HEK293 (cell line): ENCODE data around the gene CTDSP1.

Source experiments
- CTCF ChIA-PET: fragments of 350-600 bp; formaldehyde crosslinking; extraction: SDS; loops from one replicate; lab custom pipeline; 2021; ENCODE audit warnings: antibody characterized with exemption; lab: Yijun Ruan, JAX
- POLR2A ChIA-PET: fragments of 300-600 bp; formaldehyde crosslinking; extraction: SDS; loops from one replicate; lab custom pipeline; 2020; ENCODE audit warnings: antibody characterized with exemption, inconsistent platforms; lab: Yijun Ruan, JAX
- H3K27ac ChIP-seq: fragments of 200-500 bp; sonication (Bioruptor generic); 2 replicates; pipeline ENCODE4 v1.5.1; 2014; ENCODE audit warnings: low read depth, low read length, control low read depth, inconsistent platforms; ENCODE audit errors: extremely low read depth
- H3K36me3 ChIP-seq, 2 experiments: fragments of 200-500 bp in 1 of 2; sonication (Bioruptor generic) in 1 of 2; 1 replicate in 1 of 2; 2 replicates in 1 of 2; pipeline ENCODE4 v1.5.1; 2014 to 2017; ENCODE audit warnings: inconsistent platforms in 2 of 2, low read length in 2 of 2; ENCODE audit not compliant: control insufficient read depth in 2 of 2, insufficient read depth in 1 of 2
- H3K4me1 ChIP-seq: fragments of 200-500 bp; sonication (Bioruptor generic); 2 replicates; pipeline ENCODE4 v1.5.1; 2014; ENCODE audit warnings: mild to moderate bottlenecking, low read length, inconsistent platforms; ENCODE audit not compliant: control insufficient read depth, insufficient read depth
- H3K4me3 ChIP-seq: 2 replicates; pipeline ENCODE4 v1.5.1; 2011; ENCODE audit warnings: low read depth, mild to moderate bottlenecking, control low read depth, low read length, moderate library complexity
- H3K9me3 ChIP-seq: fragments of 200-500 bp; sonication (Bioruptor generic); 2 replicates; pipeline ENCODE4 v1.5.1; 2014; ENCODE audit warnings: low read depth, low read length, inconsistent platforms; ENCODE audit not compliant: control insufficient read depth, insufficient read depth
- PRDM1 ChIP-seq: fragments of 450-650 bp; formaldehyde crosslinking; IDR thresholded peaks from 2 replicates; pipeline ENCODE4; 2016; ENCODE audit warnings: missing biosample characterization, missing genetic modification characterization
- SALL2 ChIP-seq: fragments of 450-650 bp; formaldehyde crosslinking; IDR thresholded peaks from 2 replicates; pipeline ENCODE4 v1.5.0; 2017; ENCODE audit warnings: missing biosample characterization, mild to moderate bottlenecking, missing genetic modification characterization, borderline replicate concordance
- SETDB1 ChIP-seq: IDR thresholded peaks from one replicate; pipeline ENCODE4 v1.6.1; 2017; ENCODE audit warnings: mild to moderate bottlenecking, low read length, moderate library complexity, mixed read lengths; ENCODE audit not compliant: insufficient read length
- YY1 ChIP-seq: fragments of 450-650 bp; formaldehyde crosslinking; IDR thresholded peaks from 2 replicates; pipeline ENCODE4 v1.5.1; 2018; ENCODE audit warnings: missing biosample characterization, missing genetic modification characterization
- ZFP37 ChIP-seq: fragments of 450-650 bp; formaldehyde crosslinking; IDR thresholded peaks from 2 replicates; pipeline ENCODE4 v1.5.1; 2016; ENCODE audit warnings: missing biosample characterization, missing genetic modification characterization
- ZNF155 ChIP-seq: fragments of 450-650 bp; formaldehyde crosslinking; IDR thresholded peaks from 2 replicates; pipeline ENCODE4 v1.5.1; 2016; ENCODE audit warnings: missing biosample characterization, missing genetic modification characterization
- ZNF324 ChIP-seq: fragments of 450-650 bp; formaldehyde crosslinking; IDR thresholded peaks from 2 replicates; pipeline ENCODE4 v1.5.1; 2016; ENCODE audit warnings: missing biosample characterization, missing genetic modification characterization
- ZNF335 ChIP-seq: fragments of 450-650 bp; formaldehyde crosslinking; conservative IDR thresholded peaks from 2 replicates; pipeline ENCODE4 v1.5.1; 2016; ENCODE audit warnings: missing biosample characterization, missing genetic modification characterization
- ZNF510 ChIP-seq: fragments of 450-650 bp; formaldehyde crosslinking; IDR thresholded peaks from 2 replicates; pipeline ENCODE4 v1.5.1; 2018; ENCODE audit warnings: mild to moderate bottlenecking, missing genetic modification characterization, missing biosample characterization; ENCODE audit not compliant: insufficient replicate concordance
- ZNF596 ChIP-seq: fragments of 450-650 bp; IDR thresholded peaks from 2 replicates; pipeline ENCODE4 v1.5.0; 2018; ENCODE audit warnings: missing biosample characterization, mild to moderate bottlenecking, missing genetic modification characterization, moderate library complexity
- ZNF658 ChIP-seq: fragments of 450-650 bp; formaldehyde crosslinking; IDR thresholded peaks from 2 replicates; pipeline ENCODE4; 2016; ENCODE audit warnings: missing biosample characterization, missing genetic modification characterization
- ZNF664 ChIP-seq: fragments of 450-650 bp; formaldehyde crosslinking; IDR thresholded peaks from 2 replicates; pipeline ENCODE4 v1.5.1; 2016; ENCODE audit warnings: missing biosample characterization, missing genetic modification characterization
- ZNF677 ChIP-seq: fragments of 450-650 bp; IDR thresholded peaks from 2 replicates; pipeline ENCODE4 v1.5.0; 2018; ENCODE audit warnings: missing biosample characterization, mild to moderate bottlenecking, missing genetic modification characterization, moderate library complexity
- TF ChIP-seq, protein P1 (sequence below): fragments of 450-650 bp; formaldehyde crosslinking; IDR thresholded peaks from 2 replicates; pipeline ENCODE4 v1.5.1; 2016; ENCODE audit warnings: missing biosample characterization, missing genetic modification characterization, low read depth
- TF ChIP-seq, protein P2 (sequence below): fragments of 450-650 bp; formaldehyde crosslinking; IDR thresholded peaks from 2 replicates; pipeline ENCODE4 v1.5.0; 2017; ENCODE audit warnings: missing biosample characterization, missing genetic modification characterization, borderline replicate concordance
- TF ChIP-seq, protein P3 (sequence below): fragments of 450-650 bp; formaldehyde crosslinking; conservative IDR thresholded peaks from 2 replicates; pipeline ENCODE4 v1.5.1; 2016; ENCODE audit warnings: low read depth, missing biosample characterization, missing genetic modification characterization
- TF ChIP-seq, protein P4 (sequence below): fragments of 450-650 bp; formaldehyde crosslinking; IDR thresholded peaks from 2 replicates; pipeline ENCODE4 v1.5.1; 2016; ENCODE audit warnings: missing biosample characterization, missing genetic modification characterization

CTDSP1 gene

DNA sequence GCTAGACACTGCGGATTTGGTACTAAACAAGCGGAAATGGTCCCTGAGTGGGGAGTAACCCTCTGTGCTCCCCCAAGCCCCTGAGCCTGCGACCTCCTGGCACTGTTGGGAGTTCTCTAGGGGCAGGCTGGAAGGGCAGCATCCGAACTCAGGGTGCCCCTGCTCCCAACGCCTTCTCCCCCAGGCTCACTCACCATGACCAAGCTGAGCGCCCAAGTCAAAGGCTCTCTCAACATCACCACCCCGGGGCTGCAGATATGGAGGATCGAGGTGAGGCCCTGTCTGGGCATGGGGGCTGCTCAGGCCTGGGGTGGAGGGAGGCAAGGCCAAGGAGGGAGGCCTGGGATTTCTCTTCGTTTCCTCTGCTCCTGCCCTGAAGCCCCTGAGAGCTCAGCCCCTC lies 23.9 kb downstream of the CTDSP1 start (continued):
- TF ChIP-seq ZNF510 (tag by site-specific recombination) = no peak
- TF ChIP-seq ZNF155 (tag by site-specific recombination) = no peak
- no peak for TF ChIP-seq YY1 (tag by site-specific recombination)
- no peak for TF ChIP-seq SETDB1
- no peak for TF ChIP-seq ZNF664 (tag by site-specific recombination)
- no peak for TF ChIP-seq PRDM1 (tag by site-specific recombination)
- TF ChIP-seq, all 188 proteins: peak for 0

DNA sequence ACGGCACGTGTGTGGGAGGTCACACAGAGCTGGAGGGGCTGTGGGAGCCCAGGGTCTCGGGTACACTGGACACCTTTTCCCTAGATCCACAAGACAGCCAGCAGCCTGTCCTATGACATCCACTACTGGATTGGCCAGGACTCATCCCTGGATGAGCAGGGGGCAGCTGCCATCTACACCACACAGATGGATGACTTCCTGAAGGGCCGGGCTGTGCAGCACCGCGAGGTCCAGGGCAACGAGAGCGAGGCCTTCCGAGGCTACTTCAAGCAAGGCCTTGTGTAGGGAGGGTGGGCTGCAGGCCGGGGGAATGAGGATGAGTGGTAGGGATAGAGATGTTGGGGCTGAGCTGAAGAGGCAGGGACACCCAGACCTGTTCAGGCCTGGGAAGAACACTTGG lies 25.9 kb downstream of the CTDSP1 start:
- POLR2A ChIA-PET = no interaction called here
- H3K27ac ChIP-seq = no peak overlapping the region
- no peak overlapping the region for H3K4me3 ChIP-seq
- CTCF ChIA-PET = interaction anchor here (0.6 to 0.7 kb wide), 2 partner anchors 118 to 334 kb away, joined by 3 read pairs; no protein-coding TSS in a partner anchor
- H3K4me1 ChIP-seq = no peaks in the 10 kb centered on the region
- no peak for TF ChIP-seq ZNF658
- TF ChIP-seq, protein P1, sequence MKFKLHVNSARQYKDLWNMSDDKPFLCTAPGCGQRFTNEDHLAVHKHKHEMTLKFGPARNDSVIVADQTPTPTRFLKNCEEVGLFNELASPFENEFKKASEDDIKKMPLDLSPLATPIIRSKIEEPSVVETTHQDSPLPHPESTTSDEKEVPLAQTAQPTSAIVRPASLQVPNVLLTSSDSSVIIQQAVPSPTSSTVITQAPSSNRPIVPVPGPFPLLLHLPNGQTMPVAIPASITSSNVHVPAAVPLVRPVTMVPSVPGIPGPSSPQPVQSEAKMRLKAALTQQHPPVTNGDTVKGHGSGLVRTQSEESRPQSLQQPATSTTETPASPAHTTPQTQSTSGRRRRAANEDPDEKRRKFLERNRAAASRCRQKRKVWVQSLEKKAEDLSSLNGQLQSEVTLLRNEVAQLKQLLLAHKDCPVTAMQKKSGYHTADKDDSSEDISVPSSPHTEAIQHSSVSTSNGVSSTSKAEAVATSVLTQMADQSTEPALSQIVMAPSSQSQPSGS = no peak
- no peaks in the 10 kb centered on the region for H3K9me3 ChIP-seq
- no peaks in the 10 kb centered on the region for H3K36me3 ChIP-seq

DNA sequence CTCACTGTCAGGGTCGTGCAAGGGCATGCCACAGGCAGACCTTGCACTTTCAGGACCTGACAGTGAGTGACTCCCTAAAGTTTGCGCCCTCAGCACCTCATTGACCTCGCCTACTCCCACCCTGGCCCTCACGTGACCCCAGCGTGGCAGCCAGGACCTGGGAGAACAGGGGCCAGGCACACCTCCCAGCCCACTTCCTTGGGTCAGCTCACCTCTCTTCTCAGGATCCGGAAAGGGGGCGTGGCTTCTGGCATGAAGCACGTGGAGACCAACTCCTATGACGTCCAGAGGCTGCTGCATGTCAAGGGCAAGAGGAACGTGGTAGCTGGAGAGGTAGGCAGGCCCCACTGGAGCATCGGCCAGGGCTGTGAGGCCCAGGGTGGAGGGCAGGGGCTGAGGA lies 28.1 kb downstream of the CTDSP1 start:
- no peaks in the 10 kb centered on the region for H3K9me3 ChIP-seq
- H3K4me1 ChIP-seq = no peaks in the 10 kb centered on the region
- ChIA-PET POLR2A (interaction anchor here (0.6 kb wide), 1 partner anchor 14 kb away, joined by 10 read pairs; no protein-coding TSS in a partner anchor), CTCF (no interaction called here)
- H3K36me3 ChIP-seq = no peaks in the 10 kb centered on the region
- no peak overlapping the region for H3K27ac ChIP-seq
- no peak overlapping the region for H3K4me3 ChIP-seq
- no peak for TF ChIP-seq SALL2 (tag by site-specific recombination)
- TF ChIP-seq ZFP37 (tag by site-specific recombination) = no peak
- TF ChIP-seq, protein P2, sequence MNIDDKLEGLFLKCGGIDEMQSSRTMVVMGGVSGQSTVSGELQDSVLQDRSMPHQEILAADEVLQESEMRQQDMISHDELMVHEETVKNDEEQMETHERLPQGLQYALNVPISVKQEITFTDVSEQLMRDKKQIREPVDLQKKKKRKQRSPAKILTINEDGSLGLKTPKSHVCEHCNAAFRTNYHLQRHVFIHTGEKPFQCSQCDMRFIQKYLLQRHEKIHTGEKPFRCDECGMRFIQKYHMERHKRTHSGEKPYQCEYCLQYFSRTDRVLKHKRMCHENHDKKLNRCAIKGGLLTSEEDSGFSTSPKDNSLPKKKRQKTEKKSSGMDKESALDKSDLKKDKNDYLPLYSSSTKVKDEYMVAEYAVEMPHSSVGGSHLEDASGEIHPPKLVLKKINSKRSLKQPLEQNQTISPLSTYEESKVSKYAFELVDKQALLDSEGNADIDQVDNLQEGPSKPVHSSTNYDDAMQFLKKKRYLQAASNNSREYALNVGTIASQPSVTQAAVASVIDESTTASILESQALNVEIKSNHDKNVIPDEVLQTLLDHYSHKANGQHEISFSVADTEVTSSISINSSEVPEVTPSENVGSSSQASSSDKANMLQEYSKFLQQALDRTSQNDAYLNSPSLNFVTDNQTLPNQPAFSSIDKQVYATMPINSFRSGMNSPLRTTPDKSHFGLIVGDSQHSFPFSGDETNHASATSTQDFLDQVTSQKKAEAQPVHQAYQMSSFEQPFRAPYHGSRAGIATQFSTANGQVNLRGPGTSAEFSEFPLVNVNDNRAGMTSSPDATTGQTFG (tag by site-specific recombination) = no peak
- no peak for TF ChIP-seq SETDB1
- no peak for TF ChIP-seq ZNF324 (tag by site-specific recombination)
- no peak for TF ChIP-seq ZNF677 (tag by site-specific recombination)

DNA sequence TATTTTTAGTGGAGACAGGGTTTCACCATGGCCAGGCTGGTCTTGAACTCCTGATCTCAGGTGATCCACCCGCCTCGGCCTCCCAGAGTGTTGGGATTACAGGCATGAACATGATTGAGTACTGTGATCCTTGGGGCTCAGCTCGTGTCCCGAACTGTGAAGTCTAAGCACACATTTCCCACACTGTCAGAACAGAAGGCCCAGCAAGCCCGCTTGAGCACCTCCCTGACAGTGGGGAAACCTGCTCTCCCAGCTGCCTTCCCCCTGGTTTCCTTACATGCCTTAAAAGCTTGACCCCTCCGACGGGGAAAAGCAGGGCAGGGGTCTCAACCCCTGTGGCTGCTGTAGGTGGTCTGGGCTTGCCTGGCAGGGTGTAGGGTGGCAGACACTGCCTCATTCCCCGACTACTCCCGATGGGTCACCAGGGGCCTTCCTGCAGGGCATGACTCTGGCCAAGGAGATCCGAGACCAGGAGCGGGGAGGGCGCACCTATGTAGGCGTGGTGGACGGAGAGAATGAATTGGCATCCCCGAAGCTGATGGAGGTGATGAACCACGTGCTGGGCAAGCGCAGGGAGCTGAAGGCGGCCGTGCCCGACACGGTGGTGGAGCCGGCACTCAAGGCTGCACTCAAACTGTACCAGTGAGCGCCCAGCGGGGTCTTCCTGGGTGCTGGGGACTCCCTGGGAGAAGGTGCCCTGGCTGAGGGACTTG lies 29.3 kb downstream of the CTDSP1 start:
- no peaks in the 10 kb centered on the region for H3K36me3 ChIP-seq
- no peak overlapping the region for H3K4me3 ChIP-seq
- ChIA-PET POLR2A (no interaction called here), CTCF (interaction anchor here (0.9 to 1.2 kb wide), 2 partner anchors 32 to 128 kb away, joined by 3 to 5 read pairs; no protein-coding TSS in a partner anchor)
- H3K9me3 ChIP-seq = no peaks in the 10 kb centered on the region
- no peaks in the 10 kb centered on the region for H3K4me1 ChIP-seq
- H3K27ac ChIP-seq = no peak overlapping the region
- TF ChIP-seq ZNF596 (tag by site-specific recombination) (no peak), ZNF335 (tag by site-specific recombination) (no peak)
- TF ChIP-seq, protein P3, sequence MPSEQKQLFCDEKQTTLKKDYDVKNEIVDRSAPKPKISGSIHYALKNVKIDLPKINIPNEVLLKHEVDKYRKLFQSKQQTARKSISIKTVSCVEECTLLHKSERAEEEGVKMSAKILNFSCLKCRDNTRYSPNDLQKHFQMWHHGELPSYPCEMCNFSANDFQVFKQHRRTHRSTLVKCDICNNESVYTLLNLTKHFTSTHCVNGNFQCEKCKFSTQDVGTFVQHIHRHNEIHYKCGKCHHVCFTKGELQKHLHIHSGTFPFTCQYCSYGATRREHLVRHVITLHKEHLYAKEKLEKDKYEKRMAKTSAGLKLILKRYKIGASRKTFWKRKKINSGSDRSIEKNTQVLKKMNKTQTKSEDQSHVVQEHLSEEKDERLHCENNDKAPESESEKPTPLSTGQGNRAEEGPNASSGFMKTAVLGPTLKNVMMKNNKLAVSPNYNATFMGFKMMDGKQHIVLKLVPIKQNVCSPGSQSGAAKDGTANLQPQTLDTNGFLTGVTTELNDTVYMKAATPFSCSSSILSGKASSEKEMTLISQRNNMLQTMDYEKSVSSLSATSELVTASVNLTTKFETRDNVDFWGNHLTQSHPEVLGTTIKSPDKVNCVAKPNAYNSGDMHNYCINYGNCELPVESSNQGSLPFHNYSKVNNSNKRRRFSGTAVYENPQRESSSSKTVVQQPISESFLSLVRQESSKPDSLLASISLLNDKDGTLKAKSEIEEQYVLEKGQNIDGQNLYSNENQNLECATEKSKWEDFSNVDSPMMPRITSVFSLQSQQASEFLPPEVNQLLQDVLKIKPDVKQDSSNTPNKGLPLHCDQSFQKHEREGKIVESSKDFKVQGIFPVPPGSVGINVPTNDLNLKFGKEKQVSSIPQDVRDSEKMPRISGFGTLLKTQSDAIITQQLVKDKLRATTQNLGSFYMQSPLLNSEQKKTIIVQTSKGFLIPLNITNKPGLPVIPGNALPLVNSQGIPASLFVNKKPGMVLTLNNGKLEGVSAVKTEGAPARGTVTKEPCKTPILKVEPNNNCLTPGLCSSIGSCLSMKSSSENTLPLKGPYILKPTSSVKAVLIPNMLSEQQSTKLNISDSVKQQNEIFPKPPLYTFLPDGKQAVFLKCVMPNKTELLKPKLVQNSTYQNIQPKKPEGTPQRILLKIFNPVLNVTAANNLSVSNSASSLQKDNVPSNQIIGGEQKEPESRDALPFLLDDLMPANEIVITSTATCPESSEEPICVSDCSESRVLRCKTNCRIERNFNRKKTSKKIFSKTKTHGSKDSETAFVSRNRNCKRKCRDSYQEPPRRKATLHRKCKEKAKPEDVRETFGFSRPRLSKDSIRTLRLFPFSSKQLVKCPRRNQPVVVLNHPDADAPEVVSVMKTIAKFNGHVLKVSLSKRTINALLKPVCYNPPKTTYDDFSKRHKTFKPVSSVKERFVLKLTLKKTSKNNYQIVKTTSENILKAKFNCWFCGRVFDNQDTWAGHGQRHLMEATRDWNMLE (tag by site-specific recombination) = no peak
- TF ChIP-seq, protein P4, sequence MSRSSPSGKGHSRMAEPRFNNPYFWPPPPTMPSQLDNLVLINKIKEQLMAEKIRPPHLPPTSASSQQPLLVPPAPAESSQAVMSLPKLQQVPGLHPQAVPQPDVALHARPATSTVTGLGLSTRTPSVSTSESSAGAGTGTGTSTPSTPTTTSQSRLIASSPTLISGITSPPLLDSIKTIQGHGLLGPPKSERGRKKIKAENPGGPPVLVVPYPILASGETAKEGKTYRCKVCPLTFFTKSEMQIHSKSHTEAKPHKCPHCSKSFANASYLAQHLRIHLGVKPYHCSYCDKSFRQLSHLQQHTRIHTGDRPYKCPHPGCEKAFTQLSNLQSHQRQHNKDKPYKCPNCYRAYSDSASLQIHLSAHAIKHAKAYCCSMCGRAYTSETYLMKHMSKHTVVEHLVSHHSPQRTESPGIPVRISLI (tag by site-specific recombination) = no peak
